HG03442 (cell line): ENCODE data around the gene NRG2.
A peak's percentile ranks its signal among the peaks of the same experiment; 100 is the strongest.

Source experiments
- ATAC-seq: cut with Tn5 transposase; IDR thresholded peaks from one replicate; pipeline ENCODE4 v1.9.1; 2021; ENCODE audit warnings: mild to moderate bottlenecking, moderate library complexity; ENCODE audit not compliant: unreplicated experiment

NRG2 gene

GRCh38 chr5:139975306-139975705, 67.8 kb downstream of the NRG2 start:
- no peak for ATAC-seq

- ATAC-seq: no peak
Observed at GRCh38 chr5:139974661-139975060, 68.4 kb downstream of the NRG2 start.

DNA sequence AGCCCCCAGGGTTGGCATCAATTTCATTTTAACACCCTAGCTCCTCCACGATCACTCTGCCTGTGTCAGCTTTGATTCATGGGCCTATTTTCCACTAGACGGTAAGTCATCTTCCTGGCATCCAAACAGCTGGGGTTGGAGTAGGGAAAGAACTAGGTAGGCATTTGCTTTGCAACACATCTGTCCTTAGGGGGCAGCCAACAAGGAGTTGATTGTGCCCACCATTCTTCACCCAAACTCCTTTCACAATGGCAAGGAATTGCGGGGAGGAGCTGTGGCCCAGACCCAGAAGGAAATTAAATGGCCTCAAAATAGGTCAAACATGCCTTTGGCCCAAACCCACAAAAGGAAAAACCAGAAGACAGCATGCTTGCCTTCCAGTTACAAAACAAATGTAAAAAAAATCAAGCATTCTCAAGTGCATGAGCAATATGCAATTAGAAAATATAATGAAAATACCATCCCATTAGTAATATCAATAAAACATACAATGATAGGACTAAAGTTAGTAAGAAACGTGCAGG, 71.8 kb downstream of the NRG2 start:
- ATAC-seq: no peak

DNA sequence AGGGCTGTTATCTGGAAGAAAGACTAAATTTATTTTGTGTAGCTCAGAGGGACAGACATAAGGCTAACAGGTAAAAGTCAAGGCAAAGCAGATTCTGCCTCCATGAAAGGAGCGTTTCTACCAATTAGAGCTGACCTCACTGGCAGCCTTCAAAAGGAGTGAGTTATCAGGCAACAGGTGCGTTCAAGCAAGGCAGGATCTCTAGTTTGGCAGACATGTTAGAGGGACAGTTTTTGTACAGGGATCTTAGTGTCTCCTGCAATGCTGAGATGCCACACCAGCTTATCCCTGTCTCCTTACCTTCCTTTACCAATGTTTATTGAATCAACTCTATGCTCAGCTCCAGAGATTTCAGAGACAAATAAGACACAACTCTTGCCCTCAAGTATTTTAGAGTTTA, 73.8 kb downstream of the NRG2 start:
- ATAC-seq: no peak

- ATAC-seq: peak; percentile 93
Observed at GRCh38 chr5:139968547-139969261, 74.4 kb downstream of the NRG2 start.

- ATAC-seq: no peak
Observed at GRCh38 chr5:139967353-139967752, 75.7 kb downstream of the NRG2 start.

DNA sequence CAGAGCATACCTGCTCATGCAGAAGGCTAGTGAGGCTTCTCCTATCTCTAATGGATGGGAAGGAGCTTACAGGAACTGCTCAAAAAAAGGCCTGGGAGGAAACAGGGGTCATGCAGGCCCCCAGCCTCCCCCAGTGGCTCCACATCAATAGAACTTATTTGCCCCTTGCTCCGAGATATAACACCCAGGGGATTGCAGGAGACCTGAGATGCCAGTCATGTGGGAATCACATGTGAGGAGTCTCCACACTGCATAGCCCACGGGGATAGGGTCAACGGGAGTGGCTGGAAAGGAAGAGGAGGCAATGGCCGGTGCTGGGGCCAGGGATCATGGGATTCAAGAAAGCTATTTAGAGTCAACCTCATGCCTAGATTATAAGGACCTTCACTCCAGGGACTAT, 76.2 kb downstream of the NRG2 start:
- ATAC-seq: no peak

DNA sequence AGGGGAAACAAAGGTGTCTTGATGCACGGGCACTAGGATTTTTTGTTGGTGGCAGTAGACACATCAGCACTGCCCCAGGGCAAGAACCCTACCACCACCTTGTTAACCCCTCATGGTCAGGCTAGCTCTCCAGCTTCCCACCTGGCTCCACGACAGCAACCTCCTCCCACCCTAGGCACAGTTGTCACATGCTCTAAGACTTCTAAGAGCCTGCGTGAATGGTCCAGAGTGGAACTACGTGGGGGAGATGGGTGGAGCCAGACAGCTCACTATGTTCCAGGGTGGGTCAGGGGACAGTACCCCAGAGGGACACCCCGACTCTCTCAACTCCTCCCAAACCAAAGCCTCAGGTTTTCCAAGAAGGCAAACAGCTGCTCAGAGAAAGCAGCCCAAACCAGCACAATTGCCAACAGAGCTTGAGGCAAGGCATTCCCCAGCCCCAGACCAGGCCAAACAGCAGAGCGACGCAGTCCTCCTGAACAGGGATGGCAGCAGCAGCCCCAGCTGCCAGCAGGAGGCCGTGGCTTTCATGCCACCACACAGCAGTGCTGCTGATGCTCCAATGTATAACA, 78.0 kb downstream of the NRG2 start:
- no peak for ATAC-seq

- no peak for ATAC-seq
Observed at GRCh38 chr5:139964266-139964993, 78.7 kb downstream of the NRG2 start.

DNA sequence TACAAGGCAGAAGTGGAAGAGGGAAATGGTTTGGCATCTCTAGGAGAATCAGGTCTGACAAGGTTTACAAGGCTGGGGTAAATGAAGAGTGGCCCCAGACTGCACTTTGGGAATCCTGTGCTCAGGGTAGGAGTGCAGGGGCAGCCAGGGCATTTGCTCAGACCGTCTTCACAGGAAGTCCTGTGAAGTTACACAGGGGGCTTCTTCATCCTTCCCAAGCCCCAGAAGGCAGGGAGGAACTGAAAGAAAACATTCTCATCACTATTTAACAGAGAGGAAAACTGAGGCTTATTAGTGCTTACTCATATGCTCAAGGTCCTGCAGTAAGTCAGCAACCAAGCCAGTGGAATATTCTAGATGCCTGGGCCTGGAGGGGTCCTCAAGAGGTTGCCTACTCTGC, 80.7 kb downstream of the NRG2 start:
- ATAC-seq: no peak

GRCh38 chr5:139961435-139962157, 81.5 kb downstream of the NRG2 start:
- no peak for ATAC-seq

DNA sequence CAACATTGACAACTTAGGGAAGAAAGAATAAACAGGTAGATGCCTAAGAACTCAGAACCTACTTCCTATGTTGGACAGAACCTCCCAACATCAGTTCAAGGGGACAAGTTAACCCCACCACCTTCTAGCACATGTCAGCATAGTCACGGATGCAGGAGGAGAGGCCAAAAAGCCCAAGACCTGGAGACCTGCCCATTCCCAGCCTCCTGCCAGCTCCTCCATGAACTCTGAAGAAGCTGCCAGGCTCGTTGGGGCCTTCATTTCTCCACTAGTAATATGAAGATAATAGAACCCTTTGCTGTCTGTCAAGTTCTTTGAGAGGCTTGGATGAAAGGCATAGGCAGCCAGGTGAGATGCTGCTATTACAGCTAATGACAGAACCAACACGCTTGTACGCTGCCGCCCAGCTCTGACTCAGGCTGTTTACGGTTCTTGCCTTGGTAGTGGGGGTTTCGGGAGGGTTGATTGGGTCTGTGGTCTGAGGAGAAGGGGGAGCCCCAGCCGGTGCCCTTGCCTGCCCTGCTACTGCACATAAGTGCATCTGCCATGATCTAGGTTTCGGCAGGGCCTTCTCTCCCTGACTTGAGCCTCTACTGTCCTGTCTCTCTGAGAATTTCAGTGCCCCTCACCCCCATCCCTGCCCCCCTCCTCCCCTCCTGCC, 82.2 kb downstream of the NRG2 start:
- peak; percentile 73 for ATAC-seq

- no peak for ATAC-seq
Observed at GRCh38 chr5:139958432-139959148, 84.5 kb downstream of the NRG2 start.

DNA sequence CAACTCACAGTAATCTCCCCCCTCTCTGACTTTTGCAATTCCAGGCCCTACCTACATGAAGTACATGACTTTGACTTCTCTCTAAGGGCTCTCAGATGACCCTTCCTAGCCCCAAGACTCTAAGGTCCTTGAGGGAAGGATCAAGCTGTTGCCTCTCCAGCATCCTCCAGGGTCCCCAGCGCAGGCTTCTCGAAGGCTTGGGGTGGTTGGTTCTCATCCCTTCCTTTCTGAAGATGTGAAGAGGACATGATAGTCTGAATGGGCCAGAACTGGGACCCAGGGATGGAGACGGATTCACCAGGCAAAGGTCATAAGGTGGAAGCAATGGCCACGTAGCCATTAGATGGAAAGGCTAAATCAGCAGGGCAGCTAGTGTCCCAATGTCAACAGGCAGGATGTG, 86.8 kb downstream of the NRG2 start:
- ATAC-seq: no peak

DNA sequence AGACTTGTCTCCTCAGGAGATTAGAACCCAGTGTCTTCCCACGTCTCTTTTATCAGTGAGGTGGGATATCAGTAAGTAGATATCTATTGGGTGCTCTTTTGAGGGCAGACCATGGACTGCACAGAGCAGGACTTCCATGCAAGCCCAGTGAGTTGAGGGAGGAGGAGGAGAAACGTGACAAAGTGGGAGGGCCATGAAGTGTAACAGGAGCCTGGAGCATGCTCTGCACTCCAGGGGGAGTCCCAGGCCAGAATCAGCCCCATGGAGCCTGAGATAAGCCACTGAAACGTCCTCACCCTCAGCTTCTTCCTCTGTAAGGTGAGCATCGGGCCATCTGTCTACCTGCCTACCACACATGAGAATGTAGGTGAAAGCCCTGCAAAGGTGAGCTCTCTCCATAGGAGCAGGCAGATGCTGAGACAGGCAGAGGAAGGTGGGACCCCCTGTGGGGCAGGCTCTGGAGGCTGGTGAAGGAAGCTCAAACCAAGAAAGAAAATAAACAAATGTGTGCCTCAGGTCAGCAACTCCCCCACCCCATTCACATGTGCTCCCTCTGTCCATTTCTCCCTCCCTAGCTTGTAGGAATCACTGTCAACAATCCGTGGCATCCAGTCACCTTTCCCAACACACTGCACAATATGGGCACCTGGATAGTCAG, 87.4 kb downstream of the NRG2 start:
- ATAC-seq: peak; percentile 28

DNA sequence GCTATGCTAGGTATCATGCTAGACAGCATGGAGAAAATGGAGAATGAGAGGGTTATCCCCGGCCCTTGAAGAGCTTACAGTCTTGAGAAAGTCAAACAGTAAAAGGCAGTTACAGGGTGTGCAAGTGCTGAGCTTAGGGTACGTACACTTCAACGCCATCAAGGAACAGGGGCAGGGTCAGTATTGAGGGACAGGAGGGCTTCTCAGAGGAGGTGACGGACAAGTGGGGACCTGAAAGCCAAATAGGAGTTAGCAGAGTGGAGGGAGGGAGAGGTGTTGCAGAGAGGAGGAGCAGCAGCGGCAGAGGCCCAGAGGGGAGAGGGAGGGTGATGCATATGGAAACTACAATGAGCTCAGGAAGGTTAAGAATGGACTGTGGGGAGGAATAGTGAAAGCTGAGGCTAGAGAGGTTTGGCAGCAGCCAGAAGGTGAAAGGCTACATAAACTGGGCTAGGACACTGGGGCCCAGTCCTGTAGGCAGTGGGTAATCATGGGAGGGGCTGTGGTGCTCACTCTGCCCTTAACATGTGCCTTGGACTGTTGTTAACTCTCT, 88.0 kb downstream of the NRG2 start:
- peak; percentile 80 for ATAC-seq

DNA sequence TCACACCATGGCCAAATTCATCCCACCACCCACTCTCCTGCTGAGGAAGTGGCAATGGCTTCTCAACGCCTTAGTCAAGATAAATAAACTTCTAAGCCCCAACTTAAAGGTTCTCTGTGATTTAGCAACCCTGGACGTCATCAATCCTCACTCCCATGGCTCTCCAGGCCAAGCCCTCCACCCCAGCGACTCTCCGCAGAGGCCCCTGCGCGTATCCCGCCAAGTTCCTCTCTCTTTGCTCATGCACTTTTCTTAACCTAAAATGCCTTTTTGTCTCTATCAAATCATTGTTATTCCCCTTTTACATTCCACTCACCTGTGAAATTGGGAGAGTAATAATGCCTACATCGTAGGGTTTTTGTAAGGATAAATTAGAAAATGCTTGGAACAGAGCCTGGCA, 88.6 kb downstream of the NRG2 start:
- no peak for ATAC-seq

DNA sequence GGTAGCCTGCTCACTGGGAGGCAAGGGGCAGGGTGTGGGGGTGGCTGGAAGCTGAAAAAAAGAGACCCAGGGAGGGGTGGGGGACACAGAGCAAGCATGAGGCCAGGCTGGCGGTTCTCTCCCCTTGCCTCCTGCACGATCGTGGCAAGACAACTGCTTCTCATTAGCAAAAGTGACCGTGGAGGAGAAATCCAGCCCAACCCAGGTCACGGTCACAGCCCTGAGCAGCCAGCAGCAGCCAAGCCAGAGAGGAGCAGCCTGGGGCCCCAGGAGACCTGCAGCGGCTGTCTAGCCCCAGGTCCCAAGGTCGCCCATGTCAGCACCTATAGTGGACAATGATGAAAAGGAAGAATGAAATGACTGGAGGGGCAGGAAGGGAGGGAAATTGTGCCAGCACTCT, 89.1 kb downstream of the NRG2 start:
- no peak for ATAC-seq

DNA sequence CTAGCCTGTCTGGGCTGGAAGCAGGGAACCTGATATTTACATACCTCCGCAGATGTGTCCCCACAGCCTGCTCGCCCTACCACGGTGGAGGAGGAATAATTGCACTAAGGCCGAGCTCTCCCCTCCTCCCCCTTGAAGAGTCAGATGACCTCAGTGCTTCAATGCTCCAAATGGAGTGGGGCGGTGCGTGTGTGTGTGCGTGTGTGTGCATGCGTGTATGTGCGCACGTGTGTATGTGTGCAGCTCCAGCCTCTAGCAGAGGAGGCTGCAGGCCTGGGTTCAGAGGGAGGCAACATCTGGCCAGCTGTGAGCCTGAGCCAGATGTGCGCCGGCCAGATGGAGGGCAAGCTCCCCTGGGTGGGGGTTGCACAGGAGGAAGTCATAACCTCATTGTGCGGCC, 90.5 kb downstream of the NRG2 start:
- ATAC-seq: no peak
